Rectal smooth muscle tissue (tissue), 1 donor: ENCODE measurements around the gene SRRT.

Experiments used
- H3K27ac ChIP-seq: one replicate; pipeline ENCODE4 v1.7.0; 2013; ENCODE audit warnings: low read depth, low read length, inconsistent platforms
- H3K27me3 ChIP-seq: one replicate; pipeline ENCODE4 v1.7.0; 2013; ENCODE audit warnings: low read length; ENCODE audit not compliant: control insufficient read depth, insufficient read depth
- H3K36me3 ChIP-seq: one replicate; pipeline ENCODE4 v1.7.0; 2013; ENCODE audit warnings: low read length; ENCODE audit not compliant: control insufficient read depth, insufficient read depth
- H3K4me1 ChIP-seq: one replicate; pipeline ENCODE4 v1.7.0; 2013; ENCODE audit warnings: low read length; ENCODE audit not compliant: control insufficient read depth, insufficient read depth
- H3K4me3 ChIP-seq: one replicate; pipeline ENCODE4 v1.7.0; 2013; ENCODE audit warnings: low read length
- H3K9ac ChIP-seq: one replicate; pipeline ENCODE4 v1.7.0; 2013; ENCODE audit warnings: low read length

The SRRT gene

GRCh38 chr7:100878013-100878412 is 3.1 kb downstream of the SRRT start:
- Histone ChIP-seq H3K27ac (no peak overlapping the region), H3K4me3 (no peak overlapping the region), H3K36me3 (peaks cover 20% of the 10 kb centered on the region), H3K9ac (no peak overlapping the region), H3K27me3 (no peaks in the 10 kb centered on the region), H3K4me1 (peaks cover 14% of the 10 kb centered on the region)

- Histone ChIP-seq H3K4me3 (no peak overlapping the region), H3K9ac (no peak overlapping the region), H3K27me3 (no peaks in the 10 kb centered on the region), H3K4me1 (peaks cover 14% of the 10 kb centered on the region), H3K27ac (no peak overlapping the region), H3K36me3 (peaks cover 18% of the 10 kb centered on the region)
Observed at GRCh38 chr7:100878685-100879084, 3.8 kb downstream of the SRRT start.

GRCh38 chr7:100879685-100880261 is 4.9 kb downstream of the SRRT start:
- H3K4me3 ChIP-seq = no peak overlapping the region
- H3K27ac ChIP-seq = no peak overlapping the region
- H3K36me3 ChIP-seq = peaks cover 22% of the 10 kb centered on the region
- H3K9ac ChIP-seq = no peak overlapping the region
- peaks cover 10% of the 10 kb centered on the region for H3K4me1 ChIP-seq
- H3K27me3 ChIP-seq = no peaks in the 10 kb centered on the region

GRCh38 chr7:100880645-100881044 is 5.7 kb downstream of the SRRT start:
- Histone ChIP-seq H3K9ac (no peak overlapping the region), H3K27ac (no peak overlapping the region), H3K36me3 (peaks cover 30% of the 10 kb centered on the region), H3K27me3 (no peaks in the 10 kb centered on the region), H3K4me3 (no peak overlapping the region), H3K4me1 (peaks cover 9% of the 10 kb centered on the region)

- Histone ChIP-seq H3K27ac (no peak overlapping the region), H3K4me1 (peaks cover 6% of the 10 kb centered on the region), H3K4me3 (no peak overlapping the region), H3K27me3 (no peaks in the 10 kb centered on the region), H3K9ac (no peak overlapping the region), H3K36me3 (peaks cover 35% of the 10 kb centered on the region)
Observed at GRCh38 chr7:100881136-100881535, 6.2 kb downstream of the SRRT start.

GRCh38 chr7:100882201-100882600 is 7.3 kb downstream of the SRRT start:
- no peaks in the 10 kb centered on the region for H3K27me3 ChIP-seq
- no peak overlapping the region for H3K27ac ChIP-seq
- H3K36me3 ChIP-seq = peaks cover 45% of the 10 kb centered on the region
- H3K9ac ChIP-seq = no peak overlapping the region
- H3K4me1 ChIP-seq = no peaks in the 10 kb centered on the region
- H3K4me3 ChIP-seq = no peak overlapping the region

GRCh38 chr7:100882785-100883526 is 8.1 kb downstream of the SRRT start:
- Histone ChIP-seq H3K36me3 (peaks cover 45% of the 10 kb centered on the region), H3K4me3 (no peak overlapping the region), H3K9ac (no peak overlapping the region), H3K27ac (no peak overlapping the region), H3K27me3 (no peaks in the 10 kb centered on the region), H3K4me1 (no peaks in the 10 kb centered on the region)

GRCh38 chr7:100884736-100885439 is 10.0 kb downstream of the SRRT start:
- Histone ChIP-seq H3K27ac (no peak overlapping the region), H3K36me3 (peaks cover 52% of the 10 kb centered on the region), H3K4me1 (peaks cover 7% of the 10 kb centered on the region), H3K27me3 (no peaks in the 10 kb centered on the region), H3K4me3 (no peak overlapping the region), H3K9ac (no peak overlapping the region)

- H3K4me1 ChIP-seq = peaks cover 10% of the 10 kb centered on the region
- no peaks in the 10 kb centered on the region for H3K27me3 ChIP-seq
- H3K36me3 ChIP-seq = peaks cover 50% of the 10 kb centered on the region
- no peak overlapping the region for H3K4me3 ChIP-seq
- no peak overlapping the region for H3K27ac ChIP-seq
- no peak overlapping the region for H3K9ac ChIP-seq
Observed at GRCh38 chr7:100885440-100886141, 10.7 kb downstream of the SRRT start.

GRCh38 chr7:100886142-100886935 is 11.4 kb downstream of the SRRT start:
- Histone ChIP-seq H3K27ac (no peak overlapping the region), H3K4me3 (no peak overlapping the region), H3K36me3 (peaks cover 45% of the 10 kb centered on the region), H3K27me3 (no peaks in the 10 kb centered on the region), H3K9ac (no peak overlapping the region), H3K4me1 (peaks cover 10% of the 10 kb centered on the region)

GRCh38 chr7:100886936-100887515 is 12.1 kb downstream of the SRRT start:
- H3K27ac ChIP-seq = no peak overlapping the region
- H3K27me3 ChIP-seq = no peaks in the 10 kb centered on the region
- H3K4me1 ChIP-seq = peaks cover 10% of the 10 kb centered on the region
- H3K4me3 ChIP-seq = no peak overlapping the region
- H3K9ac ChIP-seq = no peak overlapping the region
- H3K36me3 ChIP-seq = peaks cover 38% of the 10 kb centered on the region
